SK-N-MC (cell line): ENCODE measurements around the gene OSTM1.

Source experiments
- EZH2 ChIP-seq: fragments of 200-600 bp; sonication (generic); IDR thresholded peaks from one replicate; pipeline ENCODE4 v1.6.1; 2017; ENCODE audit warnings: antibody characterized with exemption
- FOXP2 ChIP-seq: optimal IDR thresholded peaks from 2 replicates; pipeline ENCODE3; 2011; ENCODE audit warnings: mild to moderate bottlenecking, moderate library complexity; ENCODE audit not compliant: insufficient read depth; ENCODE audit errors: extremely low read length, control extremely low read depth
- POLR2AphosphoS5 ChIP-seq: IDR thresholded peaks from 2 replicates; pipeline ENCODE4 v1.6.1; 2012; ENCODE audit warnings: mild to moderate bottlenecking, low read depth, low read length, borderline replicate concordance

DNA sequence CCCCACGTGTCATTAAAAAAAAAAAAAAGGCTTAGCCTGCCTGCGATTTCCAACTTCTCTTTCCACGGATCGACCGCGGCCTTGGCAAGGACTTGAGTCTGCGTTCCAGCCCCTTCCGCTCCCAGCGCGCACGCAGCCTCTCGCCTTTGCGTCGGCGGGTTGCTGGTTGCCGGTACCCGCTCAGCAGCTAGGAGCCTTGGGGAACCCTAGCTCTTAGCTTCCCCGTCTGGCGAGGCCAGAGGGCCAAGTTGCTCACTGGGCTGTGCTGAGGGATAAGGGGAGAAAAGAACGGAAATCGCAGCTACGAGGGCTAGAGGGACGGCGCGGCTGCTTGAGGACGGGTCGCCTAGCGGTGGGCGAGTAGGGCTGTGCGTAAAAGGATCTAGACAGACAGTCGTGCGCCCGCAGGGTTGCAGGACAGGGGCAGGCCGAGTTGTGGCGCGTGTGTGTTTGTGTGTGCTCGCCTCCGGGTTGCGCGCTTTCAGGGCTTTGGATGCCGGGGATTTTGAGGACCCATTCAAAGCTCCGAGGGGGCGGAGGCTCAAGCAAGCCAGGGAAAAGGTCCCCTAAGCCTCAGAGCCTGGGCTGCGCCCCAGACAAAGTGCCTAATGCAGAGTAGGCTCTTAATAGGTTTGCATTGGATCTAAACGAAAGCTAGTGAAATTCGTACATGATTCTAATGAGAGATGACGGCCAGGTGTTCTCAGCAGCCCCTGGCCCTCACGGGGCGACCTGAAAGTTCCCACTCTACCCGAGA lies 40.5 kb upstream of the OSTM1 start:
- TF ChIP-seq POLR2AphosphoS5, result no peak
- no peak for TF ChIP-seq EZH2
- TF ChIP-seq FOXP2, result no peak
